Hepatocyte (in vitro differentiated cells): ENCODE measurements around the gene LAMP1.

Experiments used
- EZH2 ChIP-seq: fragments of 200-600 bp; sonication (generic); IDR thresholded peaks from 2 replicates; pipeline ENCODE4 v1.6.1; 2016; ENCODE audit warnings: antibody characterized with exemption, mild to moderate bottlenecking, borderline replicate concordance
- EZH2phosphoT487 ChIP-seq: fragments of 200-600 bp; sonication (generic); IDR thresholded peaks from one replicate; pipeline ENCODE4 v1.6.1; 2018; ENCODE audit warnings: antibody characterized with exemption, mild to moderate bottlenecking, low read depth, moderate library complexity; ENCODE audit not compliant: unreplicated experiment, severe bottlenecking
- TF ChIP-seq, protein P1 (sequence below): fragments of 200-600 bp; sonication (generic); IDR thresholded peaks from 2 replicates; pipeline ENCODE4 v1.5.1; 2016; ENCODE audit warnings: antibody characterized with exemption, mild to moderate bottlenecking; ENCODE audit not compliant: poor library complexity

- TF ChIP-seq, protein P1, sequence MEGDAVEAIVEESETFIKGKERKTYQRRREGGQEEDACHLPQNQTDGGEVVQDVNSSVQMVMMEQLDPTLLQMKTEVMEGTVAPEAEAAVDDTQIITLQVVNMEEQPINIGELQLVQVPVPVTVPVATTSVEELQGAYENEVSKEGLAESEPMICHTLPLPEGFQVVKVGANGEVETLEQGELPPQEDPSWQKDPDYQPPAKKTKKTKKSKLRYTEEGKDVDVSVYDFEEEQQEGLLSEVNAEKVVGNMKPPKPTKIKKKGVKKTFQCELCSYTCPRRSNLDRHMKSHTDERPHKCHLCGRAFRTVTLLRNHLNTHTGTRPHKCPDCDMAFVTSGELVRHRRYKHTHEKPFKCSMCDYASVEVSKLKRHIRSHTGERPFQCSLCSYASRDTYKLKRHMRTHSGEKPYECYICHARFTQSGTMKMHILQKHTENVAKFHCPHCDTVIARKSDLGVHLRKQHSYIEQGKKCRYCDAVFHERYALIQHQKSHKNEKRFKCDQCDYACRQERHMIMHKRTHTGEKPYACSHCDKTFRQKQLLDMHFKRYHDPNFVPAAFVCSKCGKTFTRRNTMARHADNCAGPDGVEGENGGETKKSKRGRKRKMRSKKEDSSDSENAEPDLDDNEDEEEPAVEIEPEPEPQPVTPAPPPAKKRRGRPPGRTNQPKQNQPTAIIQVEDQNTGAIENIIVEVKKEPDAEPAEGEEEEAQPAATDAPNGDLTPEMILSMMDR, result no peak
- TF ChIP-seq EZH2phosphoT487, result no peak
- no peak for TF ChIP-seq EZH2
Measured at GRCh38 chr13:113325779-113326178, 28.7 kb downstream of the LAMP1 start.
